Activated CD4-positive, alpha-beta memory T cell treated with anti-CD3 and anti-CD28 coated beads, Interleukin-2, amount 10 ng/mL, durations not matched to agents 7 days and 5 days (primary cell): Measurements from ENCODE around the gene MAP1LC3A. TPM values are rescaled to one million over a fixed set of nuclear protein-coding genes. Genes with fewer than 3 reads are reported as not detected.

Source experiments
- CTCF ChIA-PET: fragments of 350-600 bp; sonication (Branson Sonifier 250); formaldehyde crosslinking; loops from one replicate; lab custom pipeline; 2021; ENCODE audit warnings: antibody characterized with exemption, inconsistent platforms; lab: Charles Lee
- POLR2A ChIA-PET: fragments of 350-600 bp; sonication (Branson Sonifier 250); formaldehyde crosslinking; loops from one replicate; lab custom pipeline; 2021; ENCODE audit warnings: antibody characterized with exemption; lab: Charles Lee
- DNase-seq: peaks from one replicate; pipeline ENCODE4 v3.0.0-alpha.2; 2020
- H3K27ac Mint-ChIP-seq: one replicate; pipeline ENCODE4 v1.8.0; 2021; ENCODE audit warnings: mild to moderate bottlenecking, mixed read lengths
- H3K27me3 Mint-ChIP-seq: one replicate; pipeline ENCODE4 v1.8.0; 2021; ENCODE audit warnings: mixed read lengths
- H3K36me3 Mint-ChIP-seq: one replicate; pipeline ENCODE4 v1.8.0; 2021; ENCODE audit warnings: low read depth, mixed read lengths
- H3K4me1 Mint-ChIP-seq: one replicate; pipeline ENCODE4 v1.8.0; 2021; ENCODE audit warnings: mixed read lengths
- H3K4me3 Mint-ChIP-seq: one replicate; pipeline ENCODE4 v1.8.0; 2021; ENCODE audit warnings: mild to moderate bottlenecking, mixed read lengths
- H3K9me3 Mint-ChIP-seq: one replicate; pipeline ENCODE4 v1.8.0; 2021; ENCODE audit warnings: mixed read lengths
- total RNA-seq, 2 experiments: library from RNA; stranded (reverse); gene quantifications; one replicate each; pipeline ENCODE4 v1.2.3, GENCODE V29; 2021

Gene MAP1LC3A
- total RNA-seq, 2 experiments from 2014 or later, result 8.9 to 10.5 TPM

DNA sequence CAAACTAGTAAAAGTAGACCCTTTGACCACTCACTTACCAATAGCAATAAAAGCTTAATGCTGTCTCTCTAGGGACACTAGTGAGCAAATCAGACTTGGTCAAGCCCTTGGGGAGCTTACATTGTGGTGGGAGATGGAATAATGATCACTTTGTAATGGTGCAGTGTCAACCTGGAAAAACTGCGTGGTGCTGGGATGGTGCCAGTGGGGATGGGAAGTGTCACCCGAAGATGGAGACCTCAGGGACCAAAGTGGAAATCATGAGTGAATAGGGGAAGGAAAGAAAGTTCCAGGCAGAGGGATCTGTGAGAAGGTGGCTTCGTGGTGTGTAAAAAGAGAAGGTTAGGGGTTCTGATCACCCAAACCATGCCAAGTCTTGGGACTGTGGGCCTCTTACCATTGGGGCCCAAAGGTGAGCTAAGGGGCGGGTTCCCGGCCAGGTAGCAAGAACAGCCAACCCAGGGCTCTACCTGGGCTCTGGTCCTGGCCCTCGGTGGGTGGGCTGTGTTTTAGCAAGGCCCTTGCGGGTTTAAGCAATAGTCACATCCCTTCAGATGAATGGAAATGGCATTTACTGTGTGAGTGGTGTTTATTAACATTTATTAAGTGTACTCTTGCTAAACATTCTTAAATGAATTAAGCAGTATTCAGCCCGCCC is 26.8 kb upstream of the MAP1LC3A start:
- no peak for DNase-seq
- H3K4me1 Mint-ChIP-seq, result peaks cover 2% of the 10 kb centered on the region
- H3K27me3 Mint-ChIP-seq, result no peaks in the 10 kb centered on the region
- no peak overlapping the region for H3K4me3 Mint-ChIP-seq
- CTCF ChIA-PET, result interaction anchor here (0.8 to 4.3 kb wide), 4 partner anchors 8 to 238 kb away, joined by 4 to 17 read pairs (median 4); partner anchors contain the start of gene DYNLRB1
- POLR2A ChIA-PET, result interaction anchor here (2.4 kb wide), 1 partner anchor 15 kb away, joined by 12 read pairs; the partner anchor contains the start of gene DYNLRB1
- H3K9me3 Mint-ChIP-seq, result no peaks in the 10 kb centered on the region
- peak overlapping the region; percentile 1 for H3K27ac Mint-ChIP-seq
- peaks cover 56% of the 10 kb centered on the region for H3K36me3 Mint-ChIP-seq

DNA sequence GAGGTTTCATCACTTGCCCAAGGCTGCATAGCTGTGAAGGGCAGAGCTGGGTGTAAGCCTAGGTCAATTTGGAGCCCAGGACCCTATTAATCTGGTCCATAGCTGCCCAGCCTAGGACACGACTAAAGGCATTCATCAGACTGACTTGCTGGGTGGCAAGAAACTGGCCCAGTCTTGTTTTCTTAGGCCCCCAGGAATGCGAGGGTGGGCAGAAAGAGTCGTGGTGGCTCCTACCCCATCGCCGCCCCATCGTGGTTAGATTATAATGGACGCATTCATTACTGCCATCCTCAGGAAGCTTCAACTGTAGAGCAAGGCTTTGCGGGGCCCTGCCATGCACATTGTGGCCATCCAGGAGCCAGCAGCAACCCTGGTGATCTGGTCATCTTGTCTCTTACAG is 26.2 kb upstream of the MAP1LC3A start:
- ChIA-PET POLR2A (interaction anchor here (0.6 kb wide), 1 partner anchor 16 kb away, joined by 4 read pairs; the partner anchor contains the start of gene DYNLRB1), CTCF (interaction anchor here (1.0 to 4.3 kb wide), 3 partner anchors 16 to 237 kb away, joined by 4 to 17 read pairs (median 5); partner anchors contain the start of gene DYNLRB1)
- peaks cover 56% of the 10 kb centered on the region for H3K36me3 Mint-ChIP-seq
- no peak overlapping the region for H3K27ac Mint-ChIP-seq
- H3K4me3 Mint-ChIP-seq, result no peak overlapping the region
- DNase-seq, result no peak
- peaks cover 2% of the 10 kb centered on the region for H3K4me1 Mint-ChIP-seq
- no peaks in the 10 kb centered on the region for H3K9me3 Mint-ChIP-seq
- no peaks in the 10 kb centered on the region for H3K27me3 Mint-ChIP-seq

DNA sequence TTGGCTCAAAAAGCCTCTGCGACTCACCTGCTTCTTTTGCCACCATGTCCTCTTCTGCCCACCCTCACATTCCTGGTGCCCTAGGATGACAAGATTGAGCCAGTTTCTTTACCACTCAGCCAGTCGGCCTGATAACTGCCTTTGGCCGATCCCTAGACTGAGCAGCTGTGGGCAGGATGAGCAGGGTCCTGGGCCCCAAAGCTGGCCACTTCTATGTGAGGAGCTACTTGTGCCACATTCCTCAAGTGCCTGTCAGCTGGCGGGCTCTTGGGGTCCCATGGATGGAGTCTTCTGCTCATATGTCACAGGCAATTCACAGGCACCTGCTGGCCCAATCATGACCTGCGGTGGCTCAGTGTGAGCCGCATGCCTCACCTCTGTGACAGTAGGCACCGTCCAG is 25.8 kb upstream of the MAP1LC3A start:
- Mint-ChIP-seq H3K9me3 (no peaks in the 10 kb centered on the region), H3K4me1 (peaks cover 2% of the 10 kb centered on the region), H3K27me3 (no peaks in the 10 kb centered on the region), H3K36me3 (peaks cover 55% of the 10 kb centered on the region), H3K4me3 (no peak overlapping the region), H3K27ac (no peak overlapping the region)
- no peak for DNase-seq
- POLR2A ChIA-PET, result interaction anchor here (0.6 kb wide), 1 partner anchor 16 kb away, joined by 4 read pairs; the partner anchor contains the start of gene DYNLRB1
- CTCF ChIA-PET, result interaction anchor here (1.0 to 4.3 kb wide), 2 partner anchors 16 to 220 kb away, joined by 4 to 17 read pairs; partner anchors contain the start of gene DYNLRB1

DNA sequence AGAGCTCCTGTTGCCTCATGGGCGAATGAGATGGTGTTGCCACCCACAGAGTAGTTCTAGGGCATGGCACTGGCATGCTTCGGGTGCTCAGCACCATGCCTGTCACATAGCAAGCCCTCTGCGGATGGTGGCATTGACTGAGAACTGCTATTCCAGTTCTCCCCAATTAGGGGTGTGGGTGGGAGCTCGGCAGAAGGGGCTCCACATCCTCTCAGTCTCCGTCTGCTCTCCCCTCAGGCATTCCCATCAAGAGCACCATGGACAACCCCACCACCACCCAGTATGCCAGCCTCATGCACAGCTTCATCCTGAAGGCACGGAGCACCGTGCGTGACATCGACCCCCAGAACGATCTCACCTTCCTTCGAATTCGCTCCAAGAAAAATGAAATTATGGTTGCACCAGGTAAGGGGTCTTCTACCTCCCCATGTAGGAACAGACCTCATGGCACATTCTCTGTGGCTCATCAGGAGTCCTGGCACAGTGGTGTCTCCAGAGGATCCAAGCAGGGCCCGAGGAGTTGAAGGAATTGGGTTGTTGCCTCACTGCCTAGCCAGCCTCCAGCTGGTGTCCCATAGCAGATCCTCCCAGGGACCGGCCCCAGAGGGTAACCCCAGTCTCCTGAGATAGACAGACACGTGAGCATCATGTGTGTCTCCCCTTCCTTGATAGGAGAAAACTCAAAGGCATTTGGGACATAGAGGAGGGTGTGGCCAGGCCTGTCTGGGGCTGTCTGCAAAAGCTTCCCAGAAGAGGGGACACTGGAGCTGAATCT is 23.9 kb upstream of the MAP1LC3A start:
- no peak for DNase-seq
- H3K27me3 Mint-ChIP-seq, result no peaks in the 10 kb centered on the region
- ChIA-PET CTCF (interaction anchor here (0.6 to 1.4 kb wide), 3 partner anchors 25 to 232 kb away, joined by 3 to 4 read pairs (median 3); no protein-coding TSS in a partner anchor), POLR2A (interaction anchor here (1.2 to 1.3 kb wide), 2 partner anchors 18 to 24 kb away, joined by 3 to 7 read pairs; partner anchors contain the start of genes DYNLRB1 and MAP1LC3A)
- peaks cover 2% of the 10 kb centered on the region for H3K4me1 Mint-ChIP-seq
- peaks cover 49% of the 10 kb centered on the region for H3K36me3 Mint-ChIP-seq
- H3K9me3 Mint-ChIP-seq, result no peaks in the 10 kb centered on the region
- H3K27ac Mint-ChIP-seq, result no peak overlapping the region
- H3K4me3 Mint-ChIP-seq, result no peak overlapping the region

DNA sequence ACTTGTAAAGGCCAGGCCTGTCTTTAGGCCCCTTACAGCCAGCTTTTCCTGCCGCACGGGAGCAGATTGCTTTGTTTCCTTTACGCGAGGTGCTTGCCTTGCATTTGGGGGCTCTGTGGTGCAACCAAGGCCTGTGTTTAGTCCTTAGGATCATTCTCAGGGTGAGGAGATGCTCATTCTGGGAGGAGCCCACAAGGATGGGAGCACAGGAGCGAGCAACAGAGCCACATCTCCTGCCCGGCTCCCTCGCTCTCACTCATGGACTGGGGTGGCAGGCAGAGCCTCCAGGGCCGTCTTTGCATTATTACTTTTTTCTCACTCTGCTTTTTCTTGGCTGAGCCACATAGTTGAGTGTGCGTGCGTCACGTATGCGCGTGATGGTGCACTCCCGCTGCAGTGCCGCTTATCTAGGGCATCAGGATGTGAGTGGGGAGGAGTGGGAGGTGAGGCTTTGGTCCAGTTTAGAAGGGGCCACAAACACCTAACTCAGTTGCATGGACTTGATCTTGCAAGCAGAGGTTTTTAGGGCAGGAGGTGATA is 23.1 kb upstream of the MAP1LC3A start:
- CTCF ChIA-PET, result interaction anchor here (1.4 to 5.0 kb wide), 2 partner anchors 172 to 233 kb away, joined by 3 to 43 read pairs; no protein-coding TSS in a partner anchor
- Mint-ChIP-seq H3K9me3 (no peaks in the 10 kb centered on the region), H3K4me1 (peaks cover 3% of the 10 kb centered on the region)

DNA sequence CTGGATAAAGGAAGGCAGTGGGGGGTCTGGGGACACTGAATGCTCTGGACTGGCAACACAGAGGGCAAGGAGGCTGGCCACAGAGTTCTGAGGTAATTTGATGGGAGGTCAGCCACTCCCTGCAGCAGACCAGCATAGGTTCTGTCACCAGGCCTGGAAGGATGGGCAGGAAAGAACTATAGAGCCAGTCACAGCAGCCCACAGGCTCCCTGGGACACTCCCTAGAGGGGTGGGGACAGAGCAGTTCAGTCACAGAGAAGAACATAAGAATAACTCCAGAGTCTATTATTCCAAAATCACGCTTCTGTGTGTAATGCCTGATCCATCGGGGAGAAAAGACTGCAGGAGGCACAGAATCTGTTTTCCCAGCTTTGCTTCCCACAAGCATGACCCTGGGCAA is 22.7 kb upstream of the MAP1LC3A start:
- Mint-ChIP-seq H3K4me3 (no peak overlapping the region), H3K9me3 (no peaks in the 10 kb centered on the region), H3K27me3 (no peaks in the 10 kb centered on the region), H3K27ac (no peak overlapping the region), H3K4me1 (peaks cover 6% of the 10 kb centered on the region), H3K36me3 (peaks cover 52% of the 10 kb centered on the region)
- POLR2A ChIA-PET, result no interaction called here
- DNase-seq, result no peak
- CTCF ChIA-PET, result interaction anchor here (0.6 to 5.0 kb wide), 5 partner anchors 163 to 234 kb away, joined by 4 to 43 read pairs (median 4); no protein-coding TSS in a partner anchor

More for the DNA sequence above, 23.1 kb upstream of the MAP1LC3A start:
- no peak for DNase-seq
- Mint-ChIP-seq H3K27me3 (no peaks in the 10 kb centered on the region), H3K4me3 (no peak overlapping the region), H3K27ac (no peak overlapping the region), H3K36me3 (peaks cover 50% of the 10 kb centered on the region)
- POLR2A ChIA-PET, result interaction anchor here (1.2 kb wide), 1 partner anchor 23 kb away, joined by 3 read pairs; the partner anchor contains the start of gene MAP1LC3A

DNA sequence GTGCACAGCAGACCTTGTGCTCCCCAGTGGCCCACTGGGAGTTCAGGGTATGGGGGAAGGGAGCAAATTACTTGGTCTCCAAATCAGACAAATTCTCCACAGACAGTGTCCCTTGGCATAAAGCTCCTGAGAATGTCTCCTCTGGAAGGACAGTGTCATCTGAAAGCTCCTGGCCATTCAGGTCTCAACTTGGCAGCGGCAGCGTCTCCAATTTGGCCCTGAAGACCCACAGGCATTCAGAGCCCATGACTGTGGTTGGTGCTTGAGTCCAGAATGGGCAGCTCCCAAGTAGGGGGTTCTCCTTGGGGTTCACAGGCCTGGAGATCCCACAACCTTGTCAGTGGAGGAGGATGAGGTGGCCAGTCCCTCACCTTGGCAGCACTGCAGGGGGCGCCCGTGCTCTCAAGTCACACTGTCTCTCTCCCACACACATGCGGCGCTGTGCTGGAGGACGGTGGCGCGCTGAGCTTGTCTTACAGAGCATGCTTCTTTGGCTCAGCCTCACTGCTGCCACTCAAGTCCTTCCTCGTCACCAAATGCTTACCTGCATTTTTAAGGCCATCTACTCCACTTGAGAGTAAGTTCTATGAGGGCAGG is 21.6 kb upstream of the MAP1LC3A start:
- H3K4me3 Mint-ChIP-seq, result no peak overlapping the region
- CTCF ChIA-PET, result interaction anchor here (0.6 to 5.0 kb wide), 10 partner anchors 124 to 235 kb away, joined by 3 to 43 read pairs (median 4); no protein-coding TSS in a partner anchor
- no peaks in the 10 kb centered on the region for H3K9me3 Mint-ChIP-seq
- peaks cover 54% of the 10 kb centered on the region for H3K36me3 Mint-ChIP-seq
- H3K27ac Mint-ChIP-seq, result no peak overlapping the region
- H3K4me1 Mint-ChIP-seq, result peaks cover 16% of the 10 kb centered on the region
- POLR2A ChIA-PET, result interaction anchor here (0.8 to 1.0 kb wide), 3 partner anchors 21 to 177 kb away, joined by 3 to 4 read pairs (median 3); partner anchors contain the start of gene DYNLRB1
- peak; percentile 55 for DNase-seq
- H3K27me3 Mint-ChIP-seq, result no peaks in the 10 kb centered on the region

DNA sequence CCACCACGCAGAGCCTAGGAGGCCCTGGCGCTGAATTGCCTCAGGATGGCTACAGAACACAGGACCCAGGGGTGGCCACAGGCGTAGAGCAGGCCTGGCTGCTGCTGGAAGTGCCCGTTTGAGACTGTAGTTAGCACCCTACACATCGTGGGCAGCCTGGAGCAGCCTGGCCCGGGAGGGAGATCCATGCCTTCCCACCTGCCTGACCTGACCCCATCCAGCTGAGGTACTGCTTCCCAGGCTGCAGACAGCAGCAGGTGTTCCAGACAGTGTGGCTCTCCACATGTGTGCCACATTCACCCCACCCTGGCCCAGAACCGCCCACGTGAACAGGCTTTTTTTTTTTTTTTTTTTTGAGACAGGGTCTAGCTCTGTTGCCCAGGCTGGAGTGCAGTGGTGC is 20.9 kb upstream of the MAP1LC3A start:
- Mint-ChIP-seq H3K9me3 (no peaks in the 10 kb centered on the region), H3K27ac (no peak overlapping the region), H3K27me3 (no peaks in the 10 kb centered on the region), H3K4me1 (peaks cover 19% of the 10 kb centered on the region), H3K4me3 (no peak overlapping the region), H3K36me3 (peaks cover 58% of the 10 kb centered on the region)
- ChIA-PET CTCF (interaction anchor here (0.8 to 5.5 kb wide), 12 partner anchors 20 to 235 kb away, joined by 3 to 43 read pairs (median 3); no protein-coding TSS in a partner anchor), POLR2A (interaction anchor here (1.0 kb wide), 3 partner anchors 170 to 225 kb away, joined by 3 to 4 read pairs (median 3); no protein-coding TSS in a partner anchor)
- DNase-seq, result no peak

DNA sequence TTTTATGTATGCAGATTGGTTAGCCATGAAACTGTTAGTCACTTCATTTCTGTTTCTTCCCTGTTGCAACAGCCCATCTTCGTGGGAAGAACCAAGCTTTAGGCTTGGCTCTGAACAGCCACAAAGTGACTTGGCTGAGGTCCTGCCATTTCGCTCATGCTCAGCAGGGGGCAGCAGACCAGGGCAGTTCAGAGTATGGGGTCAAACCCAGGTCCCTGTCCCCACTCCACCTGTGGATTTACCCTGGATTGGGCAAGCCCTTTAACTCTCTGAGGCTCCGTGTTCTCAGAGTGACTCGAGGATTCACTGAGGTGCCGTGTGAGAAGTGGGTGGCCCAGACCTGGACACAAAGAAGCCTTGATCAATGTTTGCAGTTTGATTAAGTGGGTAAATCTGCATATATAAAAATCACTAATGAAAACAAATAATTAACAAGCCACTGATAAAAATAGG is 19.8 kb upstream of the MAP1LC3A start:
- POLR2A ChIA-PET, result interaction anchor here (1.0 kb wide), 1 partner anchor 226 kb away, joined by 3 read pairs; no protein-coding TSS in a partner anchor
- H3K27ac Mint-ChIP-seq, result no peak overlapping the region
- H3K27me3 Mint-ChIP-seq, result no peaks in the 10 kb centered on the region
- H3K4me3 Mint-ChIP-seq, result no peak overlapping the region
- CTCF ChIA-PET, result interaction anchor here (0.6 to 5.5 kb wide), 15 partner anchors 19 to 422 kb away, joined by 3 to 43 read pairs (median 3); no protein-coding TSS in a partner anchor
- H3K36me3 Mint-ChIP-seq, result peaks cover 59% of the 10 kb centered on the region
- H3K4me1 Mint-ChIP-seq, result peaks cover 19% of the 10 kb centered on the region
- DNase-seq, result peak; percentile 61
- H3K9me3 Mint-ChIP-seq, result no peaks in the 10 kb centered on the region

DNA sequence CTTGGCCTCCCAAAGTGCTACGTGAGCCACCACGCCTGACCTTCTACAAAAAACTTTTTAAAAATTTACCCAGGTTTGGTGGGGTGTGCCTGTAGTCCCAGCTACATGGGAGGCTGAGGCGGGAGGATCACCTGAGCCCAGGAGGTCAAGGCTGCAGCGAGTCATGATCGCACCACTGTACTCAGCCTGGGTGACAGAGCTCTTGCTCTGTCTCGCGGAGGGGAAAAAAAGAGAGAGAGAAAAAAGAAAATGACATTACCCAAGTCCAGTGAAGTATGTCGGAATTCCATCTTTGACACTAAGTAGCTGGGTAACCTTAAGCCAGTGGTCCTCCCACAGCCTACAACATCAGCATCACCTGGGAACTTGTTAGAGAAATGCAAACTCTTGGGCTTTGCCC is 18.8 kb upstream of the MAP1LC3A start:
- Mint-ChIP-seq H3K36me3 (peaks cover 57% of the 10 kb centered on the region), H3K4me1 (peaks cover 21% of the 10 kb centered on the region), H3K27ac (no peak overlapping the region), H3K4me3 (no peak overlapping the region), H3K27me3 (no peaks in the 10 kb centered on the region), H3K9me3 (no peaks in the 10 kb centered on the region)
- ChIA-PET POLR2A (no interaction called here), CTCF (interaction anchor here (0.5 to 5.5 kb wide), 7 partner anchors 8 to 270 kb away, joined by 3 to 43 read pairs (median 6); partner anchors contain the start of genes DYNLRB1 and ITCH)
- DNase-seq, result no peak

DNA sequence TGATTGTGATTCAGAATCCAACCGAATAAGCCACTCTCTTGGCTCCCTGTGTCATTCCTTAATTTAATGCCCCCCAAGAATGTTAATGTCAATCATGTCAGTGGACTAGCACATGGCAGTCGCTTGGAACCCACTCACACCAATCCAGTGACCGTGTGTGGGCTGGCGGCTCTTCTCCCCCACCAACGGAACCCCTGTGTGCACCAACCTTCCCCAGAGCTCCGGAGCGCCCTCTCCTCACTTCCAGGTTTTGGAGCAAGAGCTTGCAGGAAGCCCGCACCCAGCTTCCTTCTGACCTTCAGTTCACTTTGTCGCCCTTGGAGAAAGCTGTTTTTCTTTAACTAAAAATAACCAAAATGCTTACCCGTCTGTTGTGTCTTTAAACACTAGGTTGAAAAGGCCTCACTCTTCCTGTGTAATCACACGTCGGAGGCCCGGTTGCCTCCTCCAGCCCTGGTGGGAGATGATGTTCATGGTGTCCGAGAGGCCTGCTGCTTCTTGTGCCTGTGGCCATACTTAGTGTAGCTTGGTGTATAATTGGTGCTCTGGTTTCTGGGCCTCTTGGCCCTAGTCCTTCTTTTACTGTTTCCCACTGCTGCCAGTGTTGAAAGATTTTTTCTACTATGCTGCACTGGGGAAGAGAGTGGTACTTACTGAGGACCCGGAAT is 17.8 kb upstream of the MAP1LC3A start:
- CTCF ChIA-PET, result interaction anchor here (0.5 to 5.5 kb wide), 7 partner anchors 24 to 322 kb away, joined by 3 to 43 read pairs (median 6); partner anchors contain the start of genes DYNLRB1 and TP53INP2
- H3K27me3 Mint-ChIP-seq, result no peaks in the 10 kb centered on the region
- no peak overlapping the region for H3K4me3 Mint-ChIP-seq
- peaks cover 49% of the 10 kb centered on the region for H3K36me3 Mint-ChIP-seq
- H3K27ac Mint-ChIP-seq, result peak overlapping the region; percentile 61
- no peak for DNase-seq
- peaks cover 21% of the 10 kb centered on the region for H3K4me1 Mint-ChIP-seq
- H3K9me3 Mint-ChIP-seq, result no peaks in the 10 kb centered on the region
- POLR2A ChIA-PET, result interaction anchor here (1.4 kb wide), 1 partner anchor 25 kb away, joined by 3 read pairs; the partner anchor contains the start of gene DYNLRB1
